Thyroid gland (tissue), 4 donors: ENCODE results near the gene SIL1.

ENCODE experiments used
- POLR2A ChIP-seq, 2 donors: fragments of 450-650 bp; IDR thresholded peaks; one replicate each; pipeline ENCODE4 v1.6.1; 2017; ENCODE audit warnings: antibody characterized with exemption in 2 of 2, mild to moderate bottlenecking in 2 of 2, moderate library complexity in 1 of 2
- TF ChIP-seq, protein P1 (sequence below), 6 experiments: fragments of 200-600 bp in 3 of 6; fragments of 450-650 bp in 3 of 6; sonication (generic) in 3 of 6; IDR thresholded peaks; one replicate each; pipeline ENCODE4 v1.5.1; 2016 to 2019; ENCODE audit warnings: antibody characterized with exemption in 6 of 6, mild to moderate bottlenecking in 2 of 6, inconsistent platforms in 1 of 6, moderate library complexity in 1 of 6

DNA sequence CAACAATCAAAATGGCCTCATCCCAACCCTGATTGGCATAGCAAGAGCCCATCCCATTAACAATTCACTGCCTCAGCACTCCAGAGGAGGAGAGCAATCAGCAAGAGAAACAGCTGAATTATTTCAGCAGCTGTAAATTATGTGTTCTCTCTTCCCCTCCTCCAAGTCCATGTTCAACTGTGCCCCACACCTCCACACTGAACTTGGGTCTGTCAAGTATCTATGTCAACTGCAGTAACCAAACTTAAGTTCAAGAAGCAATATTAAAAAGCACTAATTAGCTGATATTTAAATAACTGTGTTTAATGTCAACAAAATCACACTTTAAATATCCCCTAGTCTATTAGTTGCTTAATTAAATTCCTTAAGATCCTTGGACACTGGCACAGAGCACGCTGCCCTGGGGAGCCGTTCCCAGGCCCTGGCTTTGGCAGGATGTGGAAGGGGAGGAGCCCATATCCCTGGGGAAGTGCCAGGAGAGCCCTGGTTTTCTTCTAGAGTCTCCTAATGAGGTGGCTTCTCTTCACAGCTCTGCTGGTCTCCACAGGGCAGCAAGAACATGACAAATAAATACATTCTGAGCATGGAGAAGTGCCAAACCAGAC, 50.6 kb downstream of the SIL1 start:
- no peak for TF ChIP-seq POLR2A (IDR thresholded peaks at IDR 0.05)
- TF ChIP-seq, protein P1, sequence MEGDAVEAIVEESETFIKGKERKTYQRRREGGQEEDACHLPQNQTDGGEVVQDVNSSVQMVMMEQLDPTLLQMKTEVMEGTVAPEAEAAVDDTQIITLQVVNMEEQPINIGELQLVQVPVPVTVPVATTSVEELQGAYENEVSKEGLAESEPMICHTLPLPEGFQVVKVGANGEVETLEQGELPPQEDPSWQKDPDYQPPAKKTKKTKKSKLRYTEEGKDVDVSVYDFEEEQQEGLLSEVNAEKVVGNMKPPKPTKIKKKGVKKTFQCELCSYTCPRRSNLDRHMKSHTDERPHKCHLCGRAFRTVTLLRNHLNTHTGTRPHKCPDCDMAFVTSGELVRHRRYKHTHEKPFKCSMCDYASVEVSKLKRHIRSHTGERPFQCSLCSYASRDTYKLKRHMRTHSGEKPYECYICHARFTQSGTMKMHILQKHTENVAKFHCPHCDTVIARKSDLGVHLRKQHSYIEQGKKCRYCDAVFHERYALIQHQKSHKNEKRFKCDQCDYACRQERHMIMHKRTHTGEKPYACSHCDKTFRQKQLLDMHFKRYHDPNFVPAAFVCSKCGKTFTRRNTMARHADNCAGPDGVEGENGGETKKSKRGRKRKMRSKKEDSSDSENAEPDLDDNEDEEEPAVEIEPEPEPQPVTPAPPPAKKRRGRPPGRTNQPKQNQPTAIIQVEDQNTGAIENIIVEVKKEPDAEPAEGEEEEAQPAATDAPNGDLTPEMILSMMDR (IDR thresholded peaks at IDR 0.05): no peak
